Mesenchymal stem cell (in vitro differentiated cells and primary cell): ENCODE results near the gene LMBR1.
"Not testable (repeated sequence)": the region's sequence is repeated elsewhere in the genome, so short reads cannot be mapped to it uniquely, and the experiment has no call there.

Experiments
- DNase-seq: peaks from one replicate; pipeline ENCODE4 v3.0.0-alpha.2; 2013
- H2AFZ ChIP-seq: one replicate; pipeline ENCODE4 v1.6.1; 2013; ENCODE audit warnings: low read depth, mild to moderate bottlenecking, control low read depth, inconsistent platforms, low read length, moderate library complexity
- H2AK5ac ChIP-seq: 2 replicates; pipeline ENCODE4 v1.6.1; 2013; ENCODE audit warnings: low read length, moderate library complexity, mild to moderate bottlenecking, inconsistent platforms; ENCODE audit not compliant: severe bottlenecking
- H2BK120ac ChIP-seq: one replicate; pipeline ENCODE4 v1.6.1; 2013; ENCODE audit warnings: low read depth, mild to moderate bottlenecking, inconsistent platforms, low read length, moderate library complexity
- H2BK12ac ChIP-seq, 2 experiments: one replicate each; pipeline ENCODE4 v1.6.1; 2013; ENCODE audit warnings: inconsistent platforms in 2 of 2, low read length in 2 of 2, mild to moderate bottlenecking in 2 of 2, moderate library complexity in 2 of 2, control low read depth in 1 of 2
- H2BK15ac ChIP-seq: one replicate; pipeline ENCODE4 v1.6.1; 2013; ENCODE audit warnings: mild to moderate bottlenecking, low read depth, inconsistent platforms; ENCODE audit not compliant: poor library complexity, severe bottlenecking
- H2BK5ac ChIP-seq: 2 replicates; pipeline ENCODE4 v1.6.1; 2013; ENCODE audit warnings: low read depth, mild to moderate bottlenecking, low read length, control low read depth, inconsistent platforms; ENCODE audit not compliant: poor library complexity, severe bottlenecking
- H3K14ac ChIP-seq, 2 experiments: one replicate each; pipeline ENCODE4 v1.6.1; 2013; ENCODE audit warnings: inconsistent platforms in 2 of 2, low read length in 2 of 2, control low read depth in 1 of 2, mild to moderate bottlenecking in 1 of 2, moderate library complexity in 1 of 2
- H3K18ac ChIP-seq, 2 experiments: one replicate each; pipeline ENCODE4 v1.6.1; 2013; ENCODE audit warnings: inconsistent platforms in 2 of 2, low read length in 2 of 2, control low read depth in 1 of 2, low read depth in 1 of 2, mild to moderate bottlenecking in 1 of 2
- H3K23ac ChIP-seq, 2 experiments: one replicate each; pipeline ENCODE4 v1.6.1; 2013; ENCODE audit warnings: inconsistent platforms in 2 of 2, low read length in 2 of 2, mild to moderate bottlenecking in 2 of 2, moderate library complexity in 2 of 2, control low read depth in 1 of 2
- H3K27ac ChIP-seq: 2 replicates; pipeline ENCODE4 v1.5.1; 2013; ENCODE audit warnings: mild to moderate bottlenecking, moderate library complexity, low read length, control low read depth, inconsistent platforms; ENCODE audit not compliant: poor library complexity, severe bottlenecking
- H3K27me3 ChIP-seq, 2 experiments: 2 replicates each; pipeline versions ENCODE4 v1.6.1 to v1.7.0; 2013; ENCODE audit warnings: low read length in 2 of 2, mild to moderate bottlenecking in 2 of 2, moderate library complexity in 2 of 2, control low read depth in 1 of 2, inconsistent platforms in 1 of 2; ENCODE audit not compliant: control insufficient read depth in 1 of 2, insufficient read depth in 1 of 2
- H3K36me3 ChIP-seq, 2 experiments: 2 replicates each; pipeline versions ENCODE4 v1.6.1 to v1.7.0; 2013; ENCODE audit warnings: low read length in 2 of 2, control low read depth in 1 of 2, inconsistent platforms in 1 of 2, low read depth in 1 of 2, mild to moderate bottlenecking in 1 of 2; ENCODE audit not compliant: insufficient read depth in 2 of 2, control insufficient read depth in 1 of 2
- H3K4ac ChIP-seq, 2 experiments: one replicate each; pipeline ENCODE4 v1.6.1; 2013; ENCODE audit warnings: inconsistent platforms in 2 of 2, low read length in 2 of 2, mild to moderate bottlenecking in 2 of 2, moderate library complexity in 2 of 2, control low read depth in 1 of 2, low read depth in 1 of 2
- H3K4me1 ChIP-seq: 2 replicates; pipeline ENCODE4 v1.6.1; 2013; ENCODE audit warnings: low read depth, low read length, control low read depth; ENCODE audit not compliant: control insufficient read depth, insufficient read depth
- H3K4me2 ChIP-seq: 2 replicates; pipeline ENCODE4 v1.6.1; 2013; ENCODE audit warnings: low read length, mild to moderate bottlenecking, inconsistent platforms; ENCODE audit not compliant: poor library complexity, severe bottlenecking
- H3K4me3 ChIP-seq, 2 experiments: 2 replicates each; pipeline versions ENCODE4 v1.5.1 to v1.7.0; 2013; ENCODE audit warnings: low read length in 2 of 2, mild to moderate bottlenecking in 2 of 2, control low read depth in 1 of 2, low read depth in 1 of 2; ENCODE audit not compliant: insufficient read depth in 1 of 2
- H3K79me1 ChIP-seq: replicated peaks from 2 replicates; pipeline ENCODE4 v1.6.1; 2013; ENCODE audit warnings: mild to moderate bottlenecking, control low read depth, low read length, inconsistent platforms; ENCODE audit not compliant: poor library complexity, severe bottlenecking
- H3K9ac ChIP-seq: 2 replicates; pipeline ENCODE4 v1.7.0; 2013; ENCODE audit warnings: mild to moderate bottlenecking, low read length, moderate library complexity
- H3K9me3 ChIP-seq: 2 replicates; pipeline ENCODE4 v1.7.0; 2013; ENCODE audit warnings: mild to moderate bottlenecking, low read length; ENCODE audit not compliant: control insufficient read depth
- H4K8ac ChIP-seq: one replicate; pipeline ENCODE4 v1.6.1; 2013; ENCODE audit warnings: inconsistent platforms, mild to moderate bottlenecking, low read length, moderate library complexity
- H4K91ac ChIP-seq: one replicate; pipeline ENCODE4 v1.6.1; 2013; ENCODE audit warnings: mild to moderate bottlenecking, low read length, inconsistent platforms
- WGBS: methylation state at CpG from one replicate; pipeline ENCODE4 v1.1.7; 2013; ENCODE audit warnings: mixed read lengths; 5-methylcytosine and 5-hydroxymethylcytosine counted together

LMBR1 gene

DNA sequence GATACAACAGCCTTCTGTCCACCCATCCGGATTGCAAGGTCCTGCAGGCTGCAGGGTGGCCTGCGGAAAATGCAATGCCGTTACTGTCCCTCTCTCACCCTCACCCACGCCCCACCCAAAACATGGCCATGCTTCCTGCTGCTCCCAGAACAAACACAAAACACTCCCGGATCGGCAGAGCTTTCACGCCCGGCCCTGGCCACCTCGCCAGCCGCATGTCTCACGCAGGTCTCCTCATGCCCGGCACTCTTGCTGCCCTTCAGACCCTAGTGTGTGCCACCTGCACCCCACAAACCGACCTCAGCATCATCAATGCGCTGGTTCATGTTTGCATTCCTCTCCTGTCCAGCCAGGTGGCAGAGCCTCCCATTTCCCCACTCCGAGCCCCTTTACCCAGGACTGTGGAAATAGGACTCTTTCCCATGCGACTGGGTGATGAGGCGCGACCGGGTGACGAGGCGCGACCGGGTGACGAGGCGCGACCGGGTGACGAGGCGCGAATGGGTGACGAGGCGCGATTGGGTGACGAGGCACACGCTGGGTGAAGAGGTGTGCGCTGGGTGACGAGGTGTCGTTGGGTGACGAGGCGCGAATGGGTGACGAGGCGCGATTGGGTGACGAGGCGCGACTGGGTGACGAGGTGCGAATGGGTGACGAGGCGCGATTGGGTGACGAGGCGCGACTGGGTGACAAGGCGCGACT lies 47.6 kb upstream of the LMBR1 start:
- no peaks in the 10 kb centered on the region for H3K79me1 ChIP-seq
- no peak overlapping the region for H3K4me2 ChIP-seq
- H3K36me3 ChIP-seq: no peaks in the 10 kb centered on the region
- H2AFZ ChIP-seq: no peak overlapping the region
- H3K4me1 ChIP-seq: no peaks in the 10 kb centered on the region
- H3K14ac ChIP-seq: no peak overlapping the region
- WGBS: 95% methylated on average over 57 of the region's 57 CpGs
- H3K4me3 ChIP-seq: no peak overlapping the region
- H4K91ac ChIP-seq: no peak overlapping the region
- no peak overlapping the region for H3K4ac ChIP-seq
- H2AK5ac ChIP-seq: no peak overlapping the region
- no peak overlapping the region for H3K9ac ChIP-seq
- no peak overlapping the region for H2BK5ac ChIP-seq
- no peak overlapping the region for H2BK120ac ChIP-seq
- H4K8ac ChIP-seq: no peak overlapping the region
- no peak overlapping the region for H2BK15ac ChIP-seq
- no peaks in the 10 kb centered on the region for H3K9me3 ChIP-seq
- no peak overlapping the region for H3K18ac ChIP-seq
- H2BK12ac ChIP-seq: no peak overlapping the region
- H3K27me3 ChIP-seq: peaks cover 26 to 31% of the 10 kb centered on the region in 2 experiments
- H3K23ac ChIP-seq: no peak overlapping the region
- no peak for DNase-seq
- H3K27ac ChIP-seq: no peak overlapping the region

DNA sequence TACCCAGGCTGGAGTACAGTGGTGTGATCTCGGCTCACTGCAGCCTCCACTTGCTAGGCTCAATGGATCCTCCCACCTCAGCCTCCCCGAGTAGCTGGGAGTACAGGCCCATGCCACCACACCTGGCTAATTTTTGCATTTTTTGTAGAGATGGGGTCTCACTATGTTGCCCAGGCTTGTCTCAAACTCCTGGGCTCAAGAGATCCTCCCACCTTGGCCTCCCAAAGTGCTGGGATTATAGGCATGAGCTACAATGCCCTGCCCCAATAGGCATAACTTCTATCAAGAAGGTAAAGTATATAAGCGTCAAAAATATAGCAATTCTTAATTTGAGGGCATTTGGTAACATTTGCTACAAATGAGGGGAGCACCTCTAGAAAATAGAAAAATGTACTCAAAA lies 43.8 kb upstream of the LMBR1 start:
- not testable (repeated sequence) for H4K91ac ChIP-seq, H3K18ac ChIP-seq, H3K4ac ChIP-seq, H2BK12ac ChIP-seq, H3K27ac ChIP-seq, H3K9me3 ChIP-seq, H2AK5ac ChIP-seq, H2BK5ac ChIP-seq, H3K79me1 ChIP-seq, H3K9ac ChIP-seq, H3K4me1 ChIP-seq, H2BK15ac ChIP-seq, H3K36me3 ChIP-seq, H2AFZ ChIP-seq, H3K4me2 ChIP-seq, DNase-seq, H2BK120ac ChIP-seq, H4K8ac ChIP-seq, H3K14ac ChIP-seq, H3K27me3 ChIP-seq, H3K23ac ChIP-seq, H3K4me3 ChIP-seq
- 85% methylated on average over 3 of the region's 3 CpGs for WGBS

DNA sequence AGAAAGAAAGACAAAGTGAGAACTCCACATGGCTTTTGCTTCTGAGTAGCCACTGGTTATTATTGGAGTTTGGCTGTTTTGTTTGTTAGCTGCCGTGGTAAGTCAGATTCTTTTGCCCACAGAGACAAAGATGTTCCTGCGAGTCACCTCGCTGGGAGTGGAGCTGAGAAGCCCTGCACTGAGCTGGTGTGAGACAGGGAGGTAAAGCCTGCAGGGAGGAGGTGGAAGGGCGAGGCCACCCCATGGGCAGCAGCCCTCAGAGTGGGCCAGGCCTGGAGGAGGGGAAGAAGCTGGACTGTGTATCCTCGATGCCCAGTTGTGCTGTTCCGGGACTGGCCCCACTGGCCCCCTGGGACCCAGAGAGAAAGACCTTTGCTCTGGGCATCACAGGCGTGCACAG lies 42.3 kb upstream of the LMBR1 start:
- no peaks in the 10 kb centered on the region for H3K9me3 ChIP-seq
- H3K4me2 ChIP-seq: no peak overlapping the region
- H4K8ac ChIP-seq: no peak overlapping the region
- H4K91ac ChIP-seq: no peak overlapping the region
- H2BK12ac ChIP-seq: no peak overlapping the region
- 80% methylated on average over 7 of the region's 7 CpGs for WGBS
- H3K79me1 ChIP-seq: no peaks in the 10 kb centered on the region
- no peak overlapping the region for H3K4ac ChIP-seq
- H3K4me3 ChIP-seq: no peak overlapping the region
- no peak overlapping the region for H2BK120ac ChIP-seq
- H3K27me3 ChIP-seq: peaks cover 3 to 13% of the 10 kb centered on the region in 2 experiments
- no peak for DNase-seq
- H2BK5ac ChIP-seq: no peak overlapping the region
- H3K36me3 ChIP-seq: no peaks in the 10 kb centered on the region
- H3K18ac ChIP-seq: no peak overlapping the region
- H3K14ac ChIP-seq: no peak overlapping the region
- H3K9ac ChIP-seq: no peak overlapping the region
- no peak overlapping the region for H2BK15ac ChIP-seq
- peaks cover 3% of the 10 kb centered on the region for H3K4me1 ChIP-seq
- no peak overlapping the region for H2AFZ ChIP-seq
- no peak overlapping the region for H3K27ac ChIP-seq
- no peak overlapping the region for H3K23ac ChIP-seq
- no peak overlapping the region for H2AK5ac ChIP-seq

GRCh38 chr7:156932006-156932405 lies 39.0 kb upstream of the LMBR1 start:
- Histone ChIP-seq H2BK12ac (no peak overlapping the region), H2BK15ac (no peak overlapping the region)
- 8% methylated on average over 1 of the region's 7 CpGs for WGBS

More at GRCh38 chr7:156932006-156932405, 39.0 kb upstream of the LMBR1 start:
- H3K27ac ChIP-seq: no peak overlapping the region
- no peak overlapping the region for H3K4ac ChIP-seq
- H4K8ac ChIP-seq: no peak overlapping the region
- no peak overlapping the region for H3K14ac ChIP-seq
- H2AFZ ChIP-seq: no peak overlapping the region
- no peak overlapping the region for H3K4me3 ChIP-seq
- no peaks in the 10 kb centered on the region for H3K79me1 ChIP-seq
- H3K9ac ChIP-seq: no peak overlapping the region
- H3K18ac ChIP-seq: no peak overlapping the region
- H3K4me2 ChIP-seq: no peak overlapping the region
- no peak overlapping the region for H2AK5ac ChIP-seq
- no peak overlapping the region for H4K91ac ChIP-seq
- no peaks in the 10 kb centered on the region for H3K36me3 ChIP-seq
- no peak overlapping the region for H2BK5ac ChIP-seq
- no peak for DNase-seq
- H2BK120ac ChIP-seq: no peak overlapping the region
- H3K27me3 ChIP-seq: peaks cover 15 to 20% of the 10 kb centered on the region in 2 experiments
- H3K9me3 ChIP-seq: no peaks in the 10 kb centered on the region
- H3K4me1 ChIP-seq: peaks cover 3% of the 10 kb centered on the region
- no peak overlapping the region for H3K23ac ChIP-seq
